ENCODE measurements around the gene SHISA7.

GRCh38 chr19:55459551-55459949 is 16.4 kb upstream of the SHISA7 start:
- TF ChIP-seq CTCF (IDR thresholded peaks at IDR 0.05), result no peak
- no peak for TF ChIP-seq POLR2A (IDR thresholded peaks at IDR 0.05)
